Measurements from ENCODE around the gene EHF. TPM values are rescaled to one million over a fixed set of nuclear protein-coding genes. Genes with fewer than 3 reads are reported as not detected.
A peak's percentile ranks its signal among the peaks of the same experiment; 100 is the strongest.

Gene EHF
- total and polyA plus RNA-seq, 9 of the 15 experiments (the other 6 are each of a cell fraction or from before 2014, with no cell fraction given) = 0.04 to 0.54 (median 0.37) TPM

DNA sequence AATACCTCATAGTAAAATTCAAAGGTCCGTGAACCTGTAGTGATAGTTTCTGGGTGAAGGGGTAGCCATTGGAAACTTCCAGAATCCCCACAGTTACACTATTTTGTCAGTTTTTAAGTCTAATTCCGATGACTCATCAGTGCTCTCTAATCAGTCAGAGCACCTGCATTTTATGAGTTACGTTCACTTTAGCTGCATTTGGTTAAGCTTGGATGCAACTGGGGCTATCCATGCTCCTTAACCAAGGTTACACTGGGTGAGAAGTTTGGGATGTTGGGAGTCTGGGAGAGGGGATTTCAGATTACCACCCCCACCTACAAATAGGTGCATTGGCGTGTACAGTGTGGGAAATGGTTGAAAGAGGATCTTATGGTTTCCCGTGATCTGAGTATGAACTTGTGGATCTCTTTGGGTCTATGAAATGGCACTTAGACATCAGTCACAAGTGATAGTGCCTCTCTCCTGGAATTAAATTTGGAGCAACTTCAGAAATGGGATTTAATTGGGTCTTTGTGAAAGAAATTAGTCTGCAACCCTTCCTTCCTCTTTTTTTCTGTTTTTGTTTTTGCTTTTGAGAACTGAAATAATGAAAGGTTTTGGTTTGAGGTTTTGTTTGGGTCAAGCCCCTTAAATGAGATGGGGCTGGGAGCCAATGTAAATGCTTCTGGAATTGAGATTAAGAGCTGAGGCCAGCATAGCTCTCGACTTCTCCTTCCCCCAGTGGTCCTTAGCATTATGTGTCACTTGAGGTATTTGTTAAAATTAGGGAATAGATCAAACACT is 31.5 kb downstream of the EHF start (continued):
- no peak for TF ChIP-seq POLR2AphosphoS5 (IDR thresholded peaks at IDR 0.05; ENCODE audit: control insufficient read depth, insufficient read depth, low read depth, low read length)
- TF ChIP-seq NCOR1 (IDR thresholded peaks at IDR 0.05) = 0 out of 2 replicates have a peak, but pooled peaks have one; percentile 19
- no peak for TF ChIP-seq RBM22 (IDR thresholded peaks at IDR 0.05; ENCODE audit: low read depth, low read length, poor library complexity, severe bottlenecking)
- no peak for TF ChIP-seq PREB (CRISPR knock-in tag; IDR thresholded peaks at IDR 0.05)
- TF ChIP-seq PHF20 (IDR thresholded peaks at IDR 0.05; ENCODE audit: partially characterized antibody) = no peak
- no peak for TF ChIP-seq HIVEP1 (CRISPR knock-in tag; IDR thresholded peaks at IDR 0.05)
- TF ChIP-seq ZNF165 (CRISPR knock-in tag; IDR thresholded peaks at IDR 0.05; ENCODE audit: borderline replicate concordance) = no peak
- no peak for TF ChIP-seq ARID3B (CRISPR knock-in tag; IDR thresholded peaks at IDR 0.05; ENCODE audit: borderline replicate concordance)
- no peak for TF ChIP-seq HEY1 (CRISPR knock-in tag; IDR thresholded peaks at IDR 0.05; ENCODE audit: borderline replicate concordance)
- TF ChIP-seq CHAMP1 (IDR thresholded peaks at IDR 0.05) = no peak
- TF ChIP-seq TCFL5 (CRISPR knock-in tag; conservative IDR thresholded peaks at IDR 0.05) = no peak
- peak; percentile 49 for TF ChIP-seq CBFA2T2 (conservative IDR thresholded peaks at IDR 0.05)
- TF ChIP-seq FOXK2 (conservative IDR thresholded peaks at IDR 0.05 in 1 of 2, IDR thresholded peaks at IDR 0.05 in 1 of 2; ENCODE audit: low read depth in 2 of 2) = no peak
- no peak for TF ChIP-seq ILK (tag; IDR thresholded peaks at IDR 0.05; ENCODE audit: borderline replicate concordance, low read depth)
- peak; percentile 72; the same call in 1 of the 2 replicates for TF ChIP-seq TEAD4 (IDR thresholded peaks at IDR 0.05; ENCODE audit: low read length)
- no peak for TF ChIP-seq TEAD4 (CRISPR knock-in tag; IDR thresholded peaks at IDR 0.05; ENCODE audit: borderline replicate concordance)
- TF ChIP-seq ARID1B (IDR thresholded peaks at IDR 0.05) = peak; percentile 91
- TF ChIP-seq SMARCA4 (IDR thresholded peaks at IDR 0.05) = peak; percentile 80
- TF ChIP-seq SIX5 (IDR thresholded peaks at IDR 0.05; ENCODE audit: borderline replicate concordance in 1 of 2, insufficient read depth in 1 of 2, low read depth in 1 of 2, low read length in 2 of 2) = no peak
- TF ChIP-seq, protein P1, sequence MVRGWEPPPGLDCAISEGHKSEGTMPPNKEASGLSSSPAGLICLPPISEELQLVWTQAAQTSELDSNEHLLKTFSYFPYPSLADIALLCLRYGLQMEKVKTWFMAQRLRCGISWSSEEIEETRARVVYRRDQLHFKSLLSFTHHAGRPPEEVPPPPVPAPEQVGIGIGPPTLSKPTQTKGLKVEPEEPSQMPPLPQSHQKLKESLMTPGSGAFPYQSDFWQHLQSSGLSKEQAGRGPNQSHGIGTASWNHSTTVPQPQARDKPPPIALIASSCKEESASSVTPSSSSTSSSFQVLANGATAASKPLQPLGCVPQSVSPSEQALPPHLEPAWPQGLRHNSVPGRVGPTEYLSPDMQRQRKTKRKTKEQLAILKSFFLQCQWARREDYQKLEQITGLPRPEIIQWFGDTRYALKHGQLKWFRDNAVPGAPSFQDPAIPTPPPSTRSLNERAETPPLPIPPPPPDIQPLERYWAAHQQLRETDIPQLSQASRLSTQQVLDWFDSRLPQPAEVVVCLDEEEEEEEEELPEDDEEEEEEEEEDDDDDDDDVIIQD (CRISPR knock-in tag; IDR thresholded peaks at IDR 0.05) = no peak
- no peak for TF ChIP-seq HDAC2 (IDR thresholded peaks at IDR 0.05)
- no peak for TF ChIP-seq DIDO1 (tag; IDR thresholded peaks at IDR 0.05; ENCODE audit: low read depth)

Data from K562 (cell line).